ENCODE data around the gene PNPLA5.

The PNPLA5 gene

GRCh38 chr22:43862074-43862881 lies 29.5 kb downstream of the PNPLA5 start, which contains the start of gene SULT4A1:
SULT4A1 (minus strand) TSS chr22:43862513; CDS start chr22:43862382, 131 bp downstream.
- H3K9me3 ChIP-seq (ENCODE audit: control insufficient read depth, low read length), result peaks cover 4% of the 10 kb centered on the region
- H3K4me1 ChIP-seq (ENCODE audit: control insufficient read depth, insufficient read depth, low read length, poor library complexity, severe bottlenecking), result no peaks in the 10 kb centered on the region
- H3K36me3 ChIP-seq (ENCODE audit: control insufficient read depth, insufficient read depth, low read length), result no peaks in the 10 kb centered on the region
- H3K4me3 ChIP-seq (ENCODE audit: extremely low read depth, insufficient read depth, low read length, poor library complexity, severe bottlenecking), result peak within 1 kb of the TSS; percentile 47
- H3K27ac ChIP-seq (ENCODE audit: low read depth, low read length, severe bottlenecking), result no peak within 1 kb of the TSS
- 7% methylated on average over 64 to 104 of the region's 121 CpGs for WGBS, 2 experiments (ENCODE audit: insufficient coverage in 2 of 2)

DNA sequence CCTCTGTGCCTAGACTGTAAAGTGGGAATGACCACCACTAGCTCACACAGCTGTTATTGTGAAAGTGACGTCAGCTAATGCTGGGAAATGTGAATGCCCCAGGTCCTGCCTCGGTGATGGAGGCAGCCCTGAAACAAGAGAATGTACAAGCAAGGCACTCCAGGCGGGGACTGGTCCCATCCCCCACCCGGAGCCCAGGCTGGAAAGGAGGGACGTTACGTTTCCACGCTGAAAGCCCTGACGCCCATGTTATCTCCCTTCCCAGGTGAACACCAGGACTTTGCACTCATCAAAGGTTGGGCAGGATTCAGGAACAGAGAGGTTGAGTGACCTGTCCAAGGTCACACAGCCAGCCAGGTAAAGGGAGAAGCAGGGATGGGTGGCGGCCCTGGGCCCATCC lies 30.3 kb downstream of the PNPLA5 start:
- H3K36me3 ChIP-seq (ENCODE audit: control insufficient read depth, insufficient read depth, low read length), result no peaks in the 10 kb centered on the region
- H3K4me1 ChIP-seq (ENCODE audit: control insufficient read depth, insufficient read depth, low read length, poor library complexity, severe bottlenecking), result no peaks in the 10 kb centered on the region
- H3K27ac ChIP-seq (ENCODE audit: low read depth, low read length, severe bottlenecking), result no peak overlapping the region
- peaks cover 5% of the 10 kb centered on the region for H3K9me3 ChIP-seq (ENCODE audit: control insufficient read depth, low read length)
- H3K4me3 ChIP-seq (ENCODE audit: extremely low read depth, insufficient read depth, low read length, poor library complexity, severe bottlenecking), result peak overlapping the region; percentile 47
- 56 to 63% methylated on average over 3 to 4 of the region's 9 CpGs for WGBS, 2 experiments (ENCODE audit: insufficient coverage in 2 of 2)

DNA sequence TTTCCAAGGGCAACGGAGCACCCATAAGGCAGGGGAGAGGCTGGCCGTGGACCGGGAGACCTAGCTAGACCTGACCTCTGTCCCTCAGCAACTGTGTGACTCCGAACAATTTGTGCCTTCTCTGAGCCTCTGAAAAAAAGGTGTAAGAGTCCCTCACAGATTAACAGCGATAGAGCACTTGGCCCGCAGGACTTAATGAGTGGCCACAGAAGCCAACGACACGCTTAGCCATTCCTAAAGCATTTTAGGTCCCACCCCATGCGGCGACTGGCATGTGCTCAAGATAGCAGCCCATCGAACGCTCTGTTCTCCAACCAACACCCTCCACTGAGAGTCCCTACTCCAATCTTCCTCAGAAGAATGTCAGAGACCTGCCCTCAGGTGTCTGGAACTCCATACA lies 31.0 kb downstream of the PNPLA5 start:
- Histone ChIP-seq H3K4me3 (ENCODE audit: extremely low read depth, insufficient read depth, low read length, poor library complexity, severe bottlenecking) (peak overlapping the region; percentile 47), H3K27ac (ENCODE audit: low read depth, low read length, severe bottlenecking) (no peak overlapping the region), H3K9me3 (ENCODE audit: control insufficient read depth, low read length) (peaks cover 5% of the 10 kb centered on the region), H3K4me1 (ENCODE audit: control insufficient read depth, insufficient read depth, low read length, poor library complexity, severe bottlenecking) (no peaks in the 10 kb centered on the region), H3K36me3 (ENCODE audit: control insufficient read depth, insufficient read depth, low read length) (no peaks in the 10 kb centered on the region)
- WGBS, 2 experiments (ENCODE audit: insufficient coverage in 2 of 2), result 89 to 92% methylated on average over 10 to 12 of the region's 12 CpGs

DNA sequence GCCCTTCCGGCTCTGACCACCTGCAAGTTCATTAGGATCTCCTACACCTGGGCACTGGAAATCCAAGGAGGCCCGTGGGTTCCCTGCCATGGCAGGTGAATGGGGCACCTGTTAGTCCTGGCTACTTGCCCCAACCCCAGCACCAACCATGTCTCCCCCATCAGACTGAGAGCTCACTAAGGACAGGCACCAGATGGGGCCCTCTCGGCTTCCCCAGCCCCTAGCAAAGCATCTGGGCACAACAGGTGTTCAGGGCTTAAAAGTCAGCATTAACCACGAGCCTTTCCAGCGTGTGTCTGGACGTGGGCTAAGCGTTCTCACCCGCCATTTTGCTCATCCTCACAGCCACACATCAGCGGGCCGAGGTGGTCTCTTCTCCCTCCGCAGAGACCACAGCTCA lies 31.7 kb downstream of the PNPLA5 start:
- Histone ChIP-seq H3K4me3 (ENCODE audit: extremely low read depth, insufficient read depth, low read length, poor library complexity, severe bottlenecking) (no peak overlapping the region), H3K4me1 (ENCODE audit: control insufficient read depth, insufficient read depth, low read length, poor library complexity, severe bottlenecking) (no peaks in the 10 kb centered on the region), H3K9me3 (ENCODE audit: control insufficient read depth, low read length) (peaks cover 5% of the 10 kb centered on the region), H3K27ac (ENCODE audit: low read depth, low read length, severe bottlenecking) (no peak overlapping the region), H3K36me3 (ENCODE audit: control insufficient read depth, insufficient read depth, low read length) (no peaks in the 10 kb centered on the region)
- WGBS, 2 experiments (ENCODE audit: insufficient coverage in 2 of 2), result 93 to 94% methylated on average over 9 to 11 of the region's 11 CpGs

DNA sequence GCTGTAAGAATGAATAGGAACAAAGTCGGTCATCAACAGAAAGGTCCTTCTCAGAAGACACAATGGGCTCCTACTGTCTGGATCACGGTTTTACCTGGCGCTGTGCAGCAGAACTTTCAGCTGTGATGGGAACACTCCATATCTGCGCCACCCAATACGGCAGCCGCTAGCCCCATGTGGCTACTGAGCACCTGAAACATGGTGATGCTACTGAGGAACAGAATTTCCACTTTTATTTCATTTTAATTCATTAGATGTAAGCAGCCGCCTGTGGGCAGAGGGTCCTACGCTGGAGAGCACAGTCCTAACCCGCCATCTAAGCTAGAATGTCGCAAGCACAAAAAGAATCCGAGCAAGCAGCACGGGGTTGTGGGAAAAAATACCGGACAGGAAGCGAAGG lies 32.2 kb downstream of the PNPLA5 start:
- WGBS, 2 experiments (ENCODE audit: insufficient coverage in 2 of 2), result 86 to 90% methylated on average over 9 to 13 of the region's 14 CpGs
- no peak overlapping the region for H3K27ac ChIP-seq (ENCODE audit: low read depth, low read length, severe bottlenecking)
- peaks cover 5% of the 10 kb centered on the region for H3K9me3 ChIP-seq (ENCODE audit: control insufficient read depth, low read length)
- H3K4me1 ChIP-seq (ENCODE audit: control insufficient read depth, insufficient read depth, low read length, poor library complexity, severe bottlenecking), result no peaks in the 10 kb centered on the region
- no peaks in the 10 kb centered on the region for H3K36me3 ChIP-seq (ENCODE audit: control insufficient read depth, insufficient read depth, low read length)
- H3K4me3 ChIP-seq (ENCODE audit: extremely low read depth, insufficient read depth, low read length, poor library complexity, severe bottlenecking), result no peak overlapping the region

GRCh38 chr22:43859176-43859575 lies 32.6 kb downstream of the PNPLA5 start:
- no peak overlapping the region for H3K4me3 ChIP-seq (ENCODE audit: extremely low read depth, insufficient read depth, low read length, poor library complexity, severe bottlenecking)
- H3K9me3 ChIP-seq (ENCODE audit: control insufficient read depth, low read length), result peaks cover 5% of the 10 kb centered on the region
- H3K36me3 ChIP-seq (ENCODE audit: control insufficient read depth, insufficient read depth, low read length), result no peaks in the 10 kb centered on the region
- H3K27ac ChIP-seq (ENCODE audit: low read depth, low read length, severe bottlenecking), result no peak overlapping the region
- WGBS, 2 experiments (ENCODE audit: insufficient coverage in 2 of 2), result 89 to 96% methylated on average over 6 to 7 of the region's 7 CpGs
- H3K4me1 ChIP-seq (ENCODE audit: control insufficient read depth, insufficient read depth, low read length, poor library complexity, severe bottlenecking), result no peaks in the 10 kb centered on the region

- H3K27ac ChIP-seq (ENCODE audit: low read depth, low read length, severe bottlenecking), result no peak overlapping the region
- peaks cover 5% of the 10 kb centered on the region for H3K9me3 ChIP-seq (ENCODE audit: control insufficient read depth, low read length)
- no peaks in the 10 kb centered on the region for H3K36me3 ChIP-seq (ENCODE audit: control insufficient read depth, insufficient read depth, low read length)
- H3K4me1 ChIP-seq (ENCODE audit: control insufficient read depth, insufficient read depth, low read length, poor library complexity, severe bottlenecking), result no peaks in the 10 kb centered on the region
- no peak overlapping the region for H3K4me3 ChIP-seq (ENCODE audit: extremely low read depth, insufficient read depth, low read length, poor library complexity, severe bottlenecking)
- 68 to 87% methylated on average over 5 to 10 of the region's 11 CpGs for WGBS, 2 experiments (ENCODE audit: insufficient coverage in 2 of 2)
Observed at GRCh38 chr22:43858156-43858895, 33.5 kb downstream of the PNPLA5 start.

- H3K27ac ChIP-seq (ENCODE audit: low read depth, low read length, severe bottlenecking), result no peak overlapping the region
- no peaks in the 10 kb centered on the region for H3K4me1 ChIP-seq (ENCODE audit: control insufficient read depth, insufficient read depth, low read length, poor library complexity, severe bottlenecking)
- H3K36me3 ChIP-seq (ENCODE audit: control insufficient read depth, insufficient read depth, low read length), result no peaks in the 10 kb centered on the region
- peaks cover 5% of the 10 kb centered on the region for H3K9me3 ChIP-seq (ENCODE audit: control insufficient read depth, low read length)
- H3K4me3 ChIP-seq (ENCODE audit: extremely low read depth, insufficient read depth, low read length, poor library complexity, severe bottlenecking), result no peak overlapping the region
Observed at GRCh38 chr22:43857367-43857766, 34.4 kb downstream of the PNPLA5 start.

- H3K4me3 ChIP-seq (ENCODE audit: extremely low read depth, insufficient read depth, low read length, poor library complexity, severe bottlenecking), result no peak overlapping the region
- no peaks in the 10 kb centered on the region for H3K4me1 ChIP-seq (ENCODE audit: control insufficient read depth, insufficient read depth, low read length, poor library complexity, severe bottlenecking)
- peaks cover 5% of the 10 kb centered on the region for H3K9me3 ChIP-seq (ENCODE audit: control insufficient read depth, low read length)
- H3K36me3 ChIP-seq (ENCODE audit: control insufficient read depth, insufficient read depth, low read length), result no peaks in the 10 kb centered on the region
- 86 to 100% methylated on average over 2 to 4 of the region's 4 CpGs for WGBS, 2 experiments (ENCODE audit: insufficient coverage in 2 of 2)
- no peak overlapping the region for H3K27ac ChIP-seq (ENCODE audit: low read depth, low read length, severe bottlenecking)
Observed at GRCh38 chr22:43855431-43855830, 36.4 kb downstream of the PNPLA5 start.

- H3K27ac ChIP-seq (ENCODE audit: low read depth, low read length, severe bottlenecking), result no peak overlapping the region
- H3K4me3 ChIP-seq (ENCODE audit: extremely low read depth, insufficient read depth, low read length, poor library complexity, severe bottlenecking), result no peak overlapping the region
- no peaks in the 10 kb centered on the region for H3K36me3 ChIP-seq (ENCODE audit: control insufficient read depth, insufficient read depth, low read length)
- peaks cover 5% of the 10 kb centered on the region for H3K9me3 ChIP-seq (ENCODE audit: control insufficient read depth, low read length)
- WGBS, 2 experiments (ENCODE audit: insufficient coverage in 2 of 2), result 92 to 96% methylated on average over 8 to 13 of the region's 13 CpGs
- H3K4me1 ChIP-seq (ENCODE audit: control insufficient read depth, insufficient read depth, low read length, poor library complexity, severe bottlenecking), result no peaks in the 10 kb centered on the region
Observed at GRCh38 chr22:43854786-43855271, 37.0 kb downstream of the PNPLA5 start.
